SK-N-SH treated with all-trans-retinoic acid at 6 μM for 48 hours (cell line): ENCODE results near the gene GSN.

Experiments used
- CSDC2 ChIP-seq: fragments of 250-450 bp; sonication (Bioruptor Pico); IDR thresholded peaks from 2 replicates; pipeline ENCODE4 v1.5.0; 2020; ENCODE audit warnings: mild to moderate bottlenecking, moderate library complexity
- RARB ChIP-seq: fragments of 250-450 bp; sonication (Bioruptor Pico); IDR thresholded peaks from 2 replicates; pipeline ENCODE4 v1.8.0; 2021; ENCODE audit warnings: mild to moderate bottlenecking, moderate library complexity
- ZFP3 ChIP-seq: fragments of 250-450 bp; sonication (Bioruptor Pico); IDR thresholded peaks from 2 replicates; pipeline ENCODE4 v1.5.0; 2020; ENCODE audit warnings: mild to moderate bottlenecking, moderate library complexity
- ZFP30 ChIP-seq: fragments of 450-650 bp; formaldehyde crosslinking; IDR thresholded peaks from 2 replicates; pipeline ENCODE4 v1.5.0; 2022; ENCODE audit warnings: mild to moderate bottlenecking, moderate library complexity
- TF ChIP-seq, protein P1 (sequence below): fragments of 250-450 bp; sonication (Bioruptor Pico); IDR thresholded peaks from 2 replicates; pipeline ENCODE4 v1.8.0; 2020; ENCODE audit warnings: mild to moderate bottlenecking, moderate library complexity, borderline replicate concordance

DNA sequence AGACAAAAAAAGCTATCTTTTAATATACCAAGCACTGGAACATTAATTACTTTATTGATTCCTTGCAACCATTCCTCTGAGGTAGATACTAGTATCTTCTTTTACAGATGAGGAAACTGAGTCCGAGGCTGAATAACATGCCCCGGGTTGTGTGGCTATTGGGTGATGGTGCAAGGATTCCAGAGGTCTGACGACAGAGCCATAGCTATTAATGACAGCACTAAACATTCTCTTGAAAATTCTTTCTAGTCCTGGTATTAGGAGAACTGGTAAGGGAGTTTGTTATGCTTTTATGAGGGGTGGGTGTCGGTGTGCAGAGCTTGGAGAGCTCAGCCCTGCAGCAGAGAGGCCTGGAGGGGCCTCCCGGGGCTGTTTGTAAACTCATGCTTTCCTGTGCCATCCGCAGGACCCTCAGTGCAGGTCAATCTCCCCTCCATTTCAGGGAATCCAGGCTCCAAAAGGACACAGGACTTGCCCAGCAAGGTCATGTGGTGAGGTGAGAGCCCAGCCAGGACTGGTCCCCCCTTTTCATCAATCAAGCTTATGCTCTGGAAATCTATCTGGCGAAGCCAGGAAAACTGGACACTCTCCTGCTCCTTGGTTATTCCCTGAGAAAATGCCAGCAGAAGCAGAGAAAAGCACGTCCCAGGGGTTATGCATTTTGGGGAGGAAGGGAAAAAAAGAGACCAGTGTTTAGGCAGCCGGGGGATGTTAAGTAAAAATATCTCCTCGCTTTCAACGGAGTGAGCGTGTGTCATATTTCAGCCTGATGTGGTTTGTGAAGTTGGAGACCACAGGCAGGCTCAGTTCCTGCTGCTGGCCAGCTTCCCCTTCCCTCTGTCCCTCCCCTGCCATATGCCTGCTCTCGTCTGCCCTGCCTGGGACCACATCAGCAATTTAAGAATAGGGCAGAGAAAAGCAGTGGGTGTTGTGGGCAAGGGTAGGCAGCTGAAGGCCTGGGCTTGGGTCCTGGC, 3.7 kb downstream of the GSN start:
- TF ChIP-seq, protein P1, sequence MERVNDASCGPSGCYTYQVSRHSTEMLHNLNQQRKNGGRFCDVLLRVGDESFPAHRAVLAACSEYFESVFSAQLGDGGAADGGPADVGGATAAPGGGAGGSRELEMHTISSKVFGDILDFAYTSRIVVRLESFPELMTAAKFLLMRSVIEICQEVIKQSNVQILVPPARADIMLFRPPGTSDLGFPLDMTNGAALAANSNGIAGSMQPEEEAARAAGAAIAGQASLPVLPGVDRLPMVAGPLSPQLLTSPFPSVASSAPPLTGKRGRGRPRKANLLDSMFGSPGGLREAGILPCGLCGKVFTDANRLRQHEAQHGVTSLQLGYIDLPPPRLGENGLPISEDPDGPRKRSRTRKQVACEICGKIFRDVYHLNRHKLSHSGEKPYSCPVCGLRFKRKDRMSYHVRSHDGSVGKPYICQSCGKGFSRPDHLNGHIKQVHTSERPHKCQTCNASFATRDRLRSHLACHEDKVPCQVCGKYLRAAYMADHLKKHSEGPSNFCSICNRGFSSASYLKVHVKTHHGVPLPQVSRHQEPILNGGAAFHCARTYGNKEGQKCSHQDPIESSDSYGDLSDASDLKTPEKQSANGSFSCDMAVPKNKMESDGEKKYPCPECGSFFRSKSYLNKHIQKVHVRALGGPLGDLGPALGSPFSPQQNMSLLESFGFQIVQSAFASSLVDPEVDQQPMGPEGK, result no peak
- TF ChIP-seq RARB (no peak), ZFP3 (CRISPR knock-in tag) (no peak), CSDC2 (no peak), ZFP30 (CRISPR knock-in tag) (no peak)
